GM19238 (cell line): Measurements from ENCODE around the gene CRELD1.
"Not testable (repeated sequence)": the region's sequence is repeated elsewhere in the genome, so short reads cannot be mapped to it uniquely, and the experiment has no call there.

Source experiments
- DNase-seq: peaks from one replicate; pipeline ENCODE4 v3.0.0; 2011; ENCODE audit warnings: low spot score; ENCODE audit not compliant: insufficient read length

The CRELD1 gene

GRCh38 chr3:9934993-9935392, 1.4 kb downstream of the CRELD1 start:
- no peak for DNase-seq

GRCh38 chr3:9935966-9936510, 2.4 kb downstream of the CRELD1 start:
- DNase-seq: no peak

DNA sequence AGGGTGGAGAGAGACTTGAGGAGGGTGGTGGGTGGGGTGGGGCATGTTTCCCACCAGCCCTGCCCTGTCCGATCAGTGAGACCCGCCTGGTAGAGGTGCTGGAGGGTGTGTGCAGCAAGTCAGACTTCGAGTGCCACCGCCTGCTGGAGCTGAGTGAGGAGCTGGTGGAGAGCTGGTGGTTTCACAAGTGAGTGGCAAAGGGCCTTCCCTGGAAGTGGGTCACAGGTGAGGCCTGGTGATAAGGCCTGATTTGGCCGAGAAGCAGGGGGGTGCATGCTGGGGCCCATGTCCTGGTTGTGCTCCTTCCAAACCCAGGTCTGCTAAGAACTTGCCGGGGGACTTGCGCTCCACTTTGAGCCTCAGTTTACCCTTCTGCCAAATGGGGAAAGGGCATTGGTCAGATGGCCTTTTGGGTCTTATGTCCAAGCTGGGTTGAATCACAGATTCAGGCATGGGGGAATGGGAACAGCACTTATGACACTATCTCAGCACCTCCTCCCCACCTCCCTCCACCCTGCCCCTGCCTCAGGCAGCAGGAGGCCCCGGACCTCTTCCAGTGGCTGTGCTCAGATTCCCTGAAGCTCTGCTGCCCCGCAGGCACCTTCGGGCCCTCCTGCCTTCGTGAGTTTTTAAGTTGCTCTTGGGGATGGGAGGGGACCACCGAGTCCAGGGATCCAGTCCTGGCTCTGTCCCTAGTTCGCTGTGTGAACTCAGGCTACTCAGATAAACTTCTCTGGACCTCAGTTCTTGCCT, 4.0 kb downstream of the CRELD1 start:
- DNase-seq: no peak

DNA sequence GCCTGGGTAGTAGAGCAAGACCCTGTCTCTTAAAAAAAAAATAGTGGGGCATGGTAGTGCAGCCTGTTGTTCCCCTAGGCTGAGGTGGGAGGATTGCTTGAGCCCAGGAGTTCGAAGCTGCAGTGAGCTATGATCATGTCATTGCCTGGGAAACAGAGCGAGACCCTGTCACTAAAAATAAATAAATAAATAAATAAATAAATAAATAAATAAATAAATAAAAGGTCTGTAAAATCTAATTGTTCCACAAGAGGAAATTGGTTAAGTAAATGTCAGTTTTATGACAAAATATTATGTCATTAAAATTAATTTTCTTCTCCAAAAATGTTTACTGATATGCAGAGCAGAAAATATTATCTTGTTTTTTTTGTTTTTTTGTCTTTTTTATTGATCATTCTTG, 5.3 kb downstream of the CRELD1 start:
- DNase-seq: no peak

- DNase-seq: not testable (repeated sequence)
Observed at GRCh38 chr3:9939906-9940305, 6.3 kb downstream of the CRELD1 start.

GRCh38 chr3:9940746-9941145, 7.1 kb downstream of the CRELD1 start:
- DNase-seq: no peak

GRCh38 chr3:9942164-9942563, 8.5 kb downstream of the CRELD1 start:
- DNase-seq: no peak

DNA sequence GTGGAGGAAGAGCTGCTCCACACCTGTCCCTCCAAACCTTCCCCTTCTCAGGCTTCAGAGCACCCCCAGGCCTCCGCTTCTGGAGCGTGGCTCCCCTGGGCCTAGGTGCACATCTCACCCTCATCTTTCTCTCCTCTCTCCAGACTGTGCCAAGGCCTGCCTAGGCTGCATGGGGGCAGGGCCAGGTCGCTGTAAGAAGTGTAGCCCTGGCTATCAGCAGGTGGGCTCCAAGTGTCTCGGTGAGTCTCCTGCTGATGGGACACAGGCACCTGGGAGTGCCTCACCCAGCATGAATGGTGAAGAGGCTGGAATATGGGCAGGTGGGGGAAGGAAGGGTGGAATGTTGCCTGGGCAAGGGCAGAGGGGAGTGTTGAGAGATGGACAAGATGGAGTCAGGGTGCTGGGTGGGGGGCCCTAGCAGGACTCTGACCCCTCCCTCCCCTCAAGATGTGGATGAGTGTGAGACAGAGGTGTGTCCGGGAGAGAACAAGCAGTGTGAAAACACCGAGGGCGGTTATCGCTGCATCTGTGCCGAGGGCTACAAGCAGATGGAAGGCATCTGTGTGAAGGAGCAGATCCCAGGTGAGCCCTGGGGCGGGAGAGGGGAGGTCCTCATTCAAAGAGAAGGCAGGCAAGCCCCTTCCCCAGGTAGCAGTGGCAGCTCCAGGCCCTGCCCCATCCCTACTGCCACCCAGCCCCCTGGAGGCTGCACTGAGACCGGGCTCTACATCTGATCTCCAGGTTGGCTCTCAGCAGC, 9.5 kb downstream of the CRELD1 start:
- DNase-seq: no peak

DNA sequence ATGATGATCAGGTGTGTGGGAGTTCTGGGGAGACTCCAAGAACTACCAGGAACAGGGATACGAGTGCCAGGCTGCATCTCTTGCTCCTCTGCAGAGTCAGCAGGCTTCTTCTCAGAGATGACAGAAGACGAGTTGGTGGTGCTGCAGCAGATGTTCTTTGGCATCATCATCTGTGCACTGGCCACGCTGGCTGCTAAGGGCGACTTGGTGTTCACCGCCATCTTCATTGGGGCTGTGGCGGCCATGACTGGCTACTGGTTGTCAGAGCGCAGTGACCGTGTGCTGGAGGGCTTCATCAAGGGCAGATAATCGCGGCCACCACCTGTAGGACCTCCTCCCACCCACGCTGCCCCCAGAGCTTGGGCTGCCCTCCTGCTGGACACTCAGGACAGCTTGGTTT, 10.6 kb downstream of the CRELD1 start:
- DNase-seq: no peak

DNA sequence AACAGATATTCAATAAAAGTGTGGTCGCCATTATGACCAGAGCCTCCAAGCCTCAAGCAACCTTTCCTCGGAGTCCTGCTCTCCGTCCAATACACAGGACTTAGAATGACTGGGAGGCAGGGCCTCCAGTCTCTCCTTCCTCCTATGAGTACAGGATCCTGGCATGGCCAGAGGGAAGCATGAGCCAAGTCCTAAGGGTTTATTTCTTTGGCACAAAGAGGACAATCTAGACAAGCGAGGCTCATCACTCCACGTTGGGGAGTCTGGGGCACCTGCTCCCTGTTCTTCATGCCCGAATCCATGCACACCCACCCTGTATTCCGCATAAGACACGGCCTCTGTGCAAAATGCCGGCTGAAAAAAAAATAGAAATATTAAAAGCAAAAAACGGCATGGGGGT, 11.7 kb downstream of the CRELD1 start:
- no peak for DNase-seq

GRCh38 chr3:9946112-9947024, 12.7 kb downstream of the CRELD1 start:
- DNase-seq: peak; percentile 44

DNA sequence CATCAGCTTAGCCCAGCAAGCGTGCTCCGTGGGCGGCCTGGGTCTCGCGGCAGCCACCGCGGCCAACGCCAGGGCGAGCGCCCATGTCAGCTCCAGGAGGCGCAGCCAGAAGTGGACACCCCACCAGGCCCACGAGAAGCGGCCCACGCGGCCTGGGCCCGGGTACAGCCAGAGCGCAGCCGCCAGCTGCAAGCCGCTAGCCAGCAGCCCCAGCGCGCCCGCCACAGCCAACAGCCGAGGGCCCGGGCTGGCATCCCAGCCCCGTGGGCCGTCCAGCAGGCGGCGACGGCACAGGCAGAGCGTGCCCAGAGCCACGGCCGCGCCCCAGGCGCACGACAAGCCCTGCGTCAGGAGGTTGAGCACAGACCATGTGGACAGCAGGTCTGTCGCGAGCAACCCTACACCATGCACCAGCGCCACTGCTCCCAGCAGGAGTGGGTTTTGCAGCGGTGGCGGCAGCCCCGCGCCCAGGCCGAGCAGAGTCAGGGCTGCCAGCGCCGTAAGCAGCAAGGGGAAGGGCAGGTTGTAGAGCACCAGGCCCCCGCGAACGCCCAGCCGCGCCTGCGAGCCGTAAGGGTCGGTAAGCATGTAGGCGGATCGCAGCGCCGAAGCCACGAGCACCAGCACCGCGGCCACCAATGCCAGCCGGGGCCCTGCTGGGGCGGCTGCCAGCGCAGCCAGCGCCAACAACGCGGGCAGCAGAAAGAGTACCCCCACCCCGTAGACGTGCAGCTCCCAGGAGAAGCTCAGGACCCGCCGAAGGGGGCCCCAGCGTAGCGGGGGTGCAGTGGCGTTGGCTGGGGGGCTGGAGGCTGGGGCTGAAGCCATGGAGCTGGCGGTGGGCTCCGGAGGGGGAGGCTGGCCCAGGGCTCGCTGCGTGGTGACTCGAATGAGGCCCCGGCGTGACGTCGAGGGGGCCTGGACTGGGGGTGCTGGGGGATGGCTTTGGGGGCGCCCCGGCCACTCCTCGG, 13.7 kb downstream of the CRELD1 start:
- no peak for DNase-seq

DNA sequence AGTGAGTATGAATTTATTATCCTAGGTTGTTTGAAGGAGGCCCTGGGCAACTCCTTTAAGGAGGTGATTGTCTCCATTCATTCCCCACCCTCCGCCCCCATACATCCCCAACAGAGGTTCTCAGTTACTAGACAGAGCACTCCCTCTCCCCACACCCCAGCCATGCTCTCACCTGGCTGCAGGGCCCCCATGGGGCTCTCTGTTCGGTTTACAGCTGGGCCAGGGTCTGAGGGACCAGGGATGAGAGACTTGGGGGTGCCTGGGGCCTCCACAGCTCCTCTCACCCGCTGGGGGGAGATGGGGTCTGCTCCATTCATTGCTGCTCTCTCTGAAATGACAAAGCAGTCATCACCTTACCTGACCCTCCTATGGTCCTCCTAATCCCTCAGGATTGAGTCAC, 15.0 kb downstream of the CRELD1 start:
- DNase-seq: no peak

DNA sequence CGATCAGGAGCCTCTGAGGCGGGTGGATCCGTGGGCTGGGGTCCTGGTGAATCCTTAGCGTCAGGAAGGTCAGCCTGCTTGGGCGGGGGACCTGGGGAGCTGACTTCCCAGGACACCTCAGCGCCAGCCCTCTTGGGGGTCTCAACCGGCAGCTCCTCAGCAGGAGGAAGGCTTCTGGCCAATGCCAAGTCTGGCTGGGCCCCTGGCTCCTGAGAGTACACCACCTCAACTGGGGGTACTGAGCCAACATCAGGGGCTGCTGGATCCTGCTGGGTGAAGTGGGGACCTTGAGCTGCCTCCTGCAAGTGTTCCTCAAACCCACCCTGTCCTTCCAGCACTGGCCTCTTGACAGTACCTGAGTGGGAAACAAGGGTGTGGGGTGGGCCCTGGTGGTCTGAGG, 15.5 kb downstream of the CRELD1 start:
- no peak for DNase-seq

- no peak for DNase-seq
Observed at GRCh38 chr3:9949626-9950025, 16.0 kb downstream of the CRELD1 start.

DNA sequence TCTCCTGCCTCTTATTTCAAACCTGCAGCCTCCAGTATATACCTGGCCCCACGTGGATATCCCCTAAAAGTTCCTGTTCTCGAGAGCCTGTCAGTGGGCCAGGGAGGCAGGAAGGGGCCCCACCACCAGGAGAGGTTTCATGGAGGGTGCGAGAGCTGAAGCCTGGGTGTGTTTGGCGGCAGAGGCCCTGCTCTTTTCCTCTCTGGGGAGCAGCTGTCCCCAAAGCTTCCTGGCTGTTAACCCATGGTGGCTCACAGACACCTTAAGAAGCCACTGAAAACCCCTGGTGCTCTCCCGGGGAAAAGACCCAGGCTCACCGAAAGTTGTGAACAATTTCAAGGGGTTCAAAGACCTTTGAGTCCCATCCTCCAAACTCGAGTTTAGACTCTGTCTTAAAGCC, 17.5 kb downstream of the CRELD1 start:
- peak; percentile 51 for DNase-seq

- no peak for DNase-seq
Observed at GRCh38 chr3:9951598-9951961, 17.9 kb downstream of the CRELD1 start.

DNA sequence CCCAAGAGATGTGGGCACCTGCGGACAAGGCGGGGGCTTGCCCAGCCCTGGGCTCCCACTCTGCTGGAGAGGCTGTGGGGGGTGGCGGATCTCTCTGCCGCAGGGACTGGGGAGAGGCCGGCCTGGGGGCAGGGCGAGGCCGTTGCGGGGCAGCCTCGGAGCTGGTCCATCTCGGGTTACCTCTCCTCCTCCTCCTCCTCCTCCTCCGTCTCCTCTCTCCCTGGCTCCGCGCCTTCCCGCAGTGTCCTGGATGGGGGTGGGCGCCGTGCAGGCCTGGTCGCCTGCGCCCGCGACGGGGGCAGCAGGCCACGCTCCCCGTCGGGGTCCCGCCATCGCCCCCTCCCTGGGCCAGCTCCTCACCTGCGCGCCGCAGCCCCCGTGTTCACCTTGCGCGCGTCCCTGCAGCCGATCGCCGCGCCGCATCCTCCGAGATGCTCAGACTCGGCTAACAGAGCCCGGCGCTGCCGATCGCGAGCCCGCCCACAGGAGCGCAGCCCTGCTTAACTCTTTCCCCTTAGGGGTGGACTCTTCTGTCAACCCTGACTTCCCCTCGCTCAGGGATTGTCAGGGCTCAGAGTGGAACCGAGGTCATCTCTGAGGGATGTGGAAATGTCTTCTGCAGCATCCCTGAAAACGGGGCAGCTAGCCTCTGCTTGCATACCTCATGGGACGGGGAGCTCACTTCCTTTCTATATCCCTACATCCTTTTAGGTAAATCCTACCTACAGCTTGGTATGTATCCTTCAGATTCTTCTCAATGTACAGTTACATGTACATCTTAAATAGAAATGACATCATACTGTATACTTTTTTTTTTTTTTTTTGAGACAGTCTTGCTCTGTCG, 18.6 kb downstream of the CRELD1 start, which contains the start of gene PRRT3:
Gene PRRT3, minus strand, starts transcription at position 447 of the 844 bp plus-strand sequence. CDS start 2,293 bp downstream, outside the sequence.
- DNase-seq: peak; percentile 77

DNA sequence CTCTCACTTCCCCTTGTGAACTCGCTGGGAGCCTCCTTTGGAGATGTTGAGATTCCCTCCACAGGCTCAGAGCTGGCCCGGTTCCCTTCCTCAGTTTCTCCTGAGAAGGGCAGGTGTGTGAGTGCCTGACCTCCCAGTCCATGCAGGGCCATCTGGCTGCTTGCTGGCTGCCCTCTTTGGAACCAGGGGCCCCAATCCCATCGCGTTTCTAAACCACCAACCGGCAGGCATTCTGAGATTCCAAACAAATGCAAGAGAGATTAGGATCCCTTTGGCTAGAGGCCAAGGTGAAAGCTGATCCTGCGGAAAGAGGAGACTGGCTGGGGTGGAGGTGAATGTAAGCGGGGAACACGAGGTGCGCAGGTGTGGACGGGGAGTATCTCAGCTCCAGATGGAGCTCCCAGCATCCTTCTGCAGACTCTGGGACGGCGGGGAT, 21.5 kb downstream of the CRELD1 start:
- DNase-seq: no peak
